HepG2 (cell line): ENCODE measurements around the gene SPNS1. TPM values are rescaled to one million over a fixed set of nuclear protein-coding genes. Genes with fewer than 3 reads are reported as not detected.

ENCODE experiments used
- BORCS8-MEF2B ChIP-seq: sonication (generic); formaldehyde crosslinking; IDR thresholded peaks from 2 replicates; pipeline ENCODE4 v1.8.0; 2022; ENCODE audit warnings: mild to moderate bottlenecking, missing genetic modification reagents
- DPF2 ChIP-seq: sonication (generic); formaldehyde crosslinking; IDR thresholded peaks from 2 replicates; pipeline ENCODE4 v1.4.0; 2020; ENCODE audit warnings: mild to moderate bottlenecking, low read depth, missing genetic modification reagents, borderline replicate concordance
- GZF1 ChIP-seq: sonication (generic); formaldehyde crosslinking; IDR thresholded peaks from 2 replicates; pipeline ENCODE4 v1.5.1; 2020; ENCODE audit warnings: mild to moderate bottlenecking, missing genetic modification reagents
- HIVEP1 ChIP-seq: sonication (generic); formaldehyde crosslinking; IDR thresholded peaks from 2 replicates; pipeline ENCODE4 v1.4.0; 2020; ENCODE audit warnings: mild to moderate bottlenecking, missing genetic modification reagents
- KDM5A ChIP-seq: fragments of 200-600 bp; sonication (generic); IDR thresholded peaks from 2 replicates; pipeline ENCODE4 v1.7.0; 2018; ENCODE audit warnings: antibody characterized with exemption, mild to moderate bottlenecking, low read length, borderline replicate concordance
- KMT2A ChIP-seq: sonication (generic); formaldehyde crosslinking; IDR thresholded peaks from 2 replicates; pipeline ENCODE4 v1.4.0; 2020; ENCODE audit warnings: missing genetic modification reagents
- NPAS2 ChIP-seq: sonication (generic); formaldehyde crosslinking; IDR thresholded peaks from 2 replicates; pipeline ENCODE4 v1.8.0; 2022; ENCODE audit warnings: mild to moderate bottlenecking, missing genetic modification reagents, borderline replicate concordance
- RFX1 ChIP-seq: fragments of 450-650 bp; IDR thresholded peaks from 2 replicates; pipeline ENCODE4 v1.6.1; 2017
- SAFB2 ChIP-seq: sonication (generic); formaldehyde crosslinking; IDR thresholded peaks from 2 replicates; pipeline ENCODE4 v1.5.1; 2020; ENCODE audit warnings: missing genetic modification reagents, low read depth, mild to moderate bottlenecking, borderline replicate concordance
- TCF12 ChIP-seq, 2 experiments: fragments of 450-650 bp in 1 of 2; sonication (generic) in 1 of 2; formaldehyde crosslinking in 1 of 2; IDR thresholded peaks; 2 replicates each; pipeline versions ENCODE4 v1.6.1 to v1.8.0; 2017 to 2022; ENCODE audit warnings: antibody characterized with exemption in 1 of 2, mild to moderate bottlenecking in 1 of 2, missing genetic modification reagents in 1 of 2, moderate library complexity in 1 of 2
- UBTF ChIP-seq: sonication (generic); formaldehyde crosslinking; IDR thresholded peaks from 2 replicates; pipeline ENCODE4 v1.4.0; 2020; ENCODE audit warnings: mild to moderate bottlenecking, missing genetic modification reagents
- ZBTB49 ChIP-seq: sonication (generic); formaldehyde crosslinking; IDR thresholded peaks from 2 replicates; pipeline ENCODE4 v1.4.0; 2020; ENCODE audit warnings: missing genetic modification reagents, borderline replicate concordance
- ZNF234 ChIP-seq: sonication (generic); formaldehyde crosslinking; conservative IDR thresholded peaks from 2 replicates; pipeline ENCODE4 v1.5.1; 2020; ENCODE audit warnings: mild to moderate bottlenecking, missing genetic modification reagents
- ZNF446 ChIP-seq: sonication (generic); formaldehyde crosslinking; IDR thresholded peaks from 2 replicates; pipeline ENCODE4 v1.5.0; 2020; ENCODE audit warnings: mild to moderate bottlenecking, missing genetic modification reagents
- ZNF468 ChIP-seq: sonication (generic); formaldehyde crosslinking; IDR thresholded peaks from 2 replicates; pipeline ENCODE4 v1.8.0; 2022; ENCODE audit warnings: mild to moderate bottlenecking, moderate library complexity, missing genetic modification reagents
- ZNF788 ChIP-seq: sonication (generic); formaldehyde crosslinking; IDR thresholded peaks from 2 replicates; pipeline ENCODE4 v1.5.0; 2020; ENCODE audit warnings: mild to moderate bottlenecking, missing genetic modification reagents, borderline replicate concordance
- ZNF883 ChIP-seq: sonication (generic); formaldehyde crosslinking; IDR thresholded peaks from 2 replicates; pipeline ENCODE4 v1.5.1; 2020; ENCODE audit warnings: mild to moderate bottlenecking, missing genetic modification reagents; ENCODE audit errors: not compliant biosample characterization
- polyA plus RNA-seq, 8 experiments: library from polyadenylated mRNA; depleted of rRNA in 3 of 8; stranded (reverse) in 7 of 8; unstranded in 1 of 8; fragments of >200 nt; fragmentation: Illumina TruSeq in 4 of 8; extraction: Trizol in 4 of 8; gene quantifications; 2 replicates each; pipeline versions ENCODE4 v1.2.1 to v1.2.3, GENCODE V29; 2011 to 2016; ENCODE audit warnings: low read depth in 4 of 8, missing spikeins in 1 of 8, mixed read lengths in 1 of 8; ENCODE audit not compliant: insufficient read depth in 1 of 8
- total RNA-seq, 5 experiments: library from RNA; depleted of rRNA; stranded (reverse); fragments of >200 nt; fragmentation: Illumina TruSeq; extraction: Trizol; gene quantifications; 2 replicates each; pipeline ENCODE4 v1.2.3, GENCODE V29; 2016; ENCODE audit warnings: low read depth in 1 of 5
- TF ChIP-seq, protein P1 (sequence below): sonication (generic); formaldehyde crosslinking; IDR thresholded peaks from 2 replicates; pipeline ENCODE4 v1.4.0; 2020; ENCODE audit warnings: missing genetic modification reagents
- TF ChIP-seq, protein P2 (sequence below): IDR thresholded peaks from 2 replicates; pipeline ENCODE4 v1.6.1; 2012; ENCODE audit warnings: inconsistent platforms
- TF ChIP-seq, protein P3 (sequence below): sonication (generic); formaldehyde crosslinking; IDR thresholded peaks from 2 replicates; pipeline ENCODE4 v1.4.0; 2020; ENCODE audit warnings: missing genetic modification reagents, mild to moderate bottlenecking, borderline replicate concordance

Gene SPNS1
- total and polyA plus RNA-seq, 2 of the 13 experiments (the other 11 are each of a cell fraction or from before 2014, with no cell fraction given), result 25.6 to 38.8 TPM

- TF ChIP-seq ZBTB49 (CRISPR knock-in tag), result no peak
- peak; percentile 66; the same call in 1 of the 2 replicates for TF ChIP-seq ZNF788 (CRISPR knock-in tag)
- peak; percentile 96 for TF ChIP-seq UBTF (CRISPR knock-in tag)
- TF ChIP-seq ZNF883 (CRISPR knock-in tag), result no peak
- no peak for TF ChIP-seq SAFB2 (CRISPR knock-in tag)
- peak; percentile 49; the same call in 1 of the 2 replicates for TF ChIP-seq HIVEP1 (CRISPR knock-in tag)
- 0 out of 2 replicates have a peak, but pooled peaks have one; percentile 35 for TF ChIP-seq ZNF468 (CRISPR knock-in tag)
- TF ChIP-seq BORCS8-MEF2B, result peak; percentile 50; the same call in 1 of the 2 replicates
- TF ChIP-seq GZF1 (CRISPR knock-in tag), result no peak; the same call in 1 of the 2 replicates
- TF ChIP-seq, protein P1, sequence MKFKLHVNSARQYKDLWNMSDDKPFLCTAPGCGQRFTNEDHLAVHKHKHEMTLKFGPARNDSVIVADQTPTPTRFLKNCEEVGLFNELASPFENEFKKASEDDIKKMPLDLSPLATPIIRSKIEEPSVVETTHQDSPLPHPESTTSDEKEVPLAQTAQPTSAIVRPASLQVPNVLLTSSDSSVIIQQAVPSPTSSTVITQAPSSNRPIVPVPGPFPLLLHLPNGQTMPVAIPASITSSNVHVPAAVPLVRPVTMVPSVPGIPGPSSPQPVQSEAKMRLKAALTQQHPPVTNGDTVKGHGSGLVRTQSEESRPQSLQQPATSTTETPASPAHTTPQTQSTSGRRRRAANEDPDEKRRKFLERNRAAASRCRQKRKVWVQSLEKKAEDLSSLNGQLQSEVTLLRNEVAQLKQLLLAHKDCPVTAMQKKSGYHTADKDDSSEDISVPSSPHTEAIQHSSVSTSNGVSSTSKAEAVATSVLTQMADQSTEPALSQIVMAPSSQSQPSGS (CRISPR knock-in tag), result no peak
- no peak for TF ChIP-seq TCF12 (IDR thresholded peaks at IDR 0.05)
- TF ChIP-seq TCF12 (CRISPR knock-in tag; IDR thresholded peaks at IDR 0.05), result peak; percentile 83; the same call in 1 of the 2 replicates
- no peak for TF ChIP-seq NPAS2 (CRISPR knock-in tag)
- TF ChIP-seq, protein P2, sequence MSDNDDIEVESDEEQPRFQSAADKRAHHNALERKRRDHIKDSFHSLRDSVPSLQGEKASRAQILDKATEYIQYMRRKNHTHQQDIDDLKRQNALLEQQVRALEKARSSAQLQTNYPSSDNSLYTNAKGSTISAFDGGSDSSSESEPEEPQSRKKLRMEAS, result no peak
- 0 out of 2 replicates have a peak, but pooled peaks have one; percentile 43 for TF ChIP-seq KMT2A (CRISPR knock-in tag)
- TF ChIP-seq, protein P3, sequence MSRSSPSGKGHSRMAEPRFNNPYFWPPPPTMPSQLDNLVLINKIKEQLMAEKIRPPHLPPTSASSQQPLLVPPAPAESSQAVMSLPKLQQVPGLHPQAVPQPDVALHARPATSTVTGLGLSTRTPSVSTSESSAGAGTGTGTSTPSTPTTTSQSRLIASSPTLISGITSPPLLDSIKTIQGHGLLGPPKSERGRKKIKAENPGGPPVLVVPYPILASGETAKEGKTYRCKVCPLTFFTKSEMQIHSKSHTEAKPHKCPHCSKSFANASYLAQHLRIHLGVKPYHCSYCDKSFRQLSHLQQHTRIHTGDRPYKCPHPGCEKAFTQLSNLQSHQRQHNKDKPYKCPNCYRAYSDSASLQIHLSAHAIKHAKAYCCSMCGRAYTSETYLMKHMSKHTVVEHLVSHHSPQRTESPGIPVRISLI (CRISPR knock-in tag), result peak; percentile 21; the same call in 1 of the 2 replicates
- no peak for TF ChIP-seq RFX1
- 0 out of 2 replicates have a peak, but pooled peaks have one; percentile 39 for TF ChIP-seq DPF2 (CRISPR knock-in tag)
- 0 out of 2 replicates have a peak, but pooled peaks have one; percentile 63 for TF ChIP-seq KDM5A
- TF ChIP-seq ZNF446 (CRISPR knock-in tag), result no peak; the same call in 1 of the 2 replicates
- TF ChIP-seq ZNF234, result no peak
Measured at GRCh38 chr16:28925386-28926228, 49.0 kb upstream of the SPNS1 start (continued).
